T47D (cell line): ENCODE measurements around the gene CREB5.

ENCODE experiments used
- DNase-seq, 2 experiments: peaks; one replicate each; pipeline versions ENCODE4 v3.0.0 to v3.0.0-alpha.2; 2011 to 2012; ENCODE audit warnings: low read depth in 1 of 2, low spot score in 1 of 2
- JUND ChIP-seq: IDR thresholded peaks from 2 replicates; pipeline ENCODE4 v1.6.1; 2012; ENCODE audit warnings: low read depth
- in situ Hi-C: cut with HindIII; loops from 2 replicates; pipeline ENCODE4 v1.10.0; 2016; ENCODE audit warnings: low sequenced_read_pairs, low pct_unique_long_range_greater_than_20kb

CREB5 gene

DNA sequence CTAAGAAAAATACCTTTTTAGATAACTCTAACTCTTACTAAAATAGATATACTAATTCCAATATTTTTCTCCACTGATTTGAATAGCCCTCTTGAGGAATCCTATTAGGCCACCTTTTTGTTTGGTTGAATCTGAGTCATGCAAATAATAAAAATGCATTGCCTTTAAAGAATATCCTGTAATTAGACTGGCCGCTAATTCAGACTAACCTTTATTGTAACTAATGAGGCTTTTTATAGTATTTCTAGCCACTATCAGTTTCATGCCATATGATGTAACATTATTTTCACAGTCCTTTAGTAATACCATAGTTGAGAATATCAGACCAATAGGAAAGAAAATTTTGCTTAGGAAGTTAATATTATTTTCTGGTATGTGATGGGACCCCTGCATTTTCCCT, 90.1 kb downstream of the CREB5 start:
- no peak for DNase-seq

DNA sequence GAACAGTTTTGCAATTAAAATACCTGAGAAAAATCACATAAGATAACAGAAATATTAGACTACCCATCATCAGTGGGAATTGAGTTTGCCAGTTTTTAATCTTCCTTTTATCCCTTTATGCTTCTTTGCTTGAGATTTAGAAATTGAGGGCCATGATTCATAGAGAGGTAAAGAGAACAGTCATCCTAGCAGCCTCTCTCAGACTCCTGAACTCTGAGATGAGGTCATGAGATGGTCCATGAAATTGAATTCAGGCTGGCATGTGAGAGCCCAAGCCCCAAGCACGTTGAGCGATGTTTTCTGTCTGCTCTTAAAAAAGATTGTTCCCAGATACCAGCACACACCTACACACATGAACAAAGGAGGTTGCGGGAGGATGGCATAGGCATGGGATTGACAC, 91.1 kb downstream of the CREB5 start:
- no peak for DNase-seq
- no peak for TF ChIP-seq JUND
- in situ Hi-C loops = no loop called here

More for the DNA sequence above, 90.1 kb downstream of the CREB5 start:
- in situ Hi-C loops = no loop called here
- TF ChIP-seq JUND = no peak

DNA sequence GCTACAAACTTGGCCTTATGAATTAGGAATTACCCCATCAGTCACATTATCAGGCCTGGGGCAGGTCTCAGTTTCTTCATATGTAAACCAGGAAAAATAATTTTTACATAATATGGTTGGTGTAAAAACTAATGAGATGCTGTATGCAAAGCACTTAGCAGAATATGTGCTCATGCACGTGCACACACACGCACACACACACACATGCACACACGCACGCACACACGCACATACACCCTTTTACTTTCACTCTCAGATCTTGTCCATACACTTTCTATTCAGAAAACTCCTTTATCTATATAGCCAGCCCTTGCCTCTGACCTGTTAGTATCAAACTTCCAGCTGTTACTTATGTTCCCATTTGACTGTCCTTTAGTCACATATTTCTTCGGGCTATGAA, 92.7 kb downstream of the CREB5 start:
- no peak for DNase-seq
- in situ Hi-C loops = no loop called here
- TF ChIP-seq JUND = no peak

DNA sequence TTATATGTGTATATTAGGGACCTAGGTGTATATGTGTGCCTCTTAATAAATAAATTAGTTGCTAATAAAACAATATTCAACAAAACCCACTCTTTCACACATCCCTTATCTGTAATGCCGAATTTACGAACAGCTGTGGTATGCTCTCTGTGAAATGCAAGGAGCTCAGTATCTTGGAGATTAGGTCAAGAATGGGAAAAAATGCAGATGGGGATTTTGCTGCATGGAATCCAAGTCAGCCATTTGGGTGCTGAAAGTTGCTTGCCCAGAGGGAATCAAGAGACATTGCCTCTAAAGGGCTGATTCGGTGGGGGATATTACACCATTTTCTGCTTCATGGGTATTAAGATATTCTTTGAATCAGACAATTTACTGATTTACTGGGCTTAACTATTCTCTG, 93.5 kb downstream of the CREB5 start:
- in situ Hi-C loops = no loop called here
- TF ChIP-seq JUND = no peak
- DNase-seq = no peak

DNA sequence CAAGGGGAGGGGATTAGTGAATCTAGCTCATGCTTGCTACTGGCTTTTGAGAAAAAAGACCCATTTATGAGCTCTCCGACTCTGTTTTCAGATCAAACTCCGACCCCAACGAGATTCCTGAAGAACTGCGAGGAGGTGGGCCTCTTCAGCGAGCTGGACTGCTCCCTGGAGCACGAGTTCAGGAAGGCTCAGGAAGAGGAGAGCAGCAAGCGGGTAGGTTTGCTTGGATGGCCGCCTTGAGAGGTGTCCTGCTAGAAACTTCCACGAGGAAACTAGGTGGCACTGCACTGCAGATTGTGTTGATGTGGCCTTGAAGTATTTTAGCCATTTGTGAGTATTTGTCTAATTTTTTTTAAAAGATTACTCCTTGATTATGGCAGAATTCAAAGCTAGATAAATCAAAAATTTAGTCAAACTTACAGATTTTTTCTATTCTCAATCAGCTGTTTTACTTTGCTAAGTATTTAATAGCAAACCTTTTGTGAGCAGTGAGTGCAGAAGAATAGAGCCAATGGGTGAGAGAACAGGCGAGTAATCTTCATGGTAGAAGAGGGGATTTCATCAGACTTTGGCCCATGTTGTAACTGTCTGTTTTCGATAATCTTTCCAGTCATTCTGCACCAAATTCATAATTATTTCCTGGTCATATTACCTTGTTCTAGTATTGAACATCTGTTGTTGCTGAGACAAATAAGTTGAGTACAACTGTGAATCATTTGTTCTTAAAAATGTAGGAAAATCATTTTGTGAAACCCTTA, 95.4 kb downstream of the CREB5 start:
- in situ Hi-C loops = no loop called here
- no peak for DNase-seq
- TF ChIP-seq JUND = no peak

DNA sequence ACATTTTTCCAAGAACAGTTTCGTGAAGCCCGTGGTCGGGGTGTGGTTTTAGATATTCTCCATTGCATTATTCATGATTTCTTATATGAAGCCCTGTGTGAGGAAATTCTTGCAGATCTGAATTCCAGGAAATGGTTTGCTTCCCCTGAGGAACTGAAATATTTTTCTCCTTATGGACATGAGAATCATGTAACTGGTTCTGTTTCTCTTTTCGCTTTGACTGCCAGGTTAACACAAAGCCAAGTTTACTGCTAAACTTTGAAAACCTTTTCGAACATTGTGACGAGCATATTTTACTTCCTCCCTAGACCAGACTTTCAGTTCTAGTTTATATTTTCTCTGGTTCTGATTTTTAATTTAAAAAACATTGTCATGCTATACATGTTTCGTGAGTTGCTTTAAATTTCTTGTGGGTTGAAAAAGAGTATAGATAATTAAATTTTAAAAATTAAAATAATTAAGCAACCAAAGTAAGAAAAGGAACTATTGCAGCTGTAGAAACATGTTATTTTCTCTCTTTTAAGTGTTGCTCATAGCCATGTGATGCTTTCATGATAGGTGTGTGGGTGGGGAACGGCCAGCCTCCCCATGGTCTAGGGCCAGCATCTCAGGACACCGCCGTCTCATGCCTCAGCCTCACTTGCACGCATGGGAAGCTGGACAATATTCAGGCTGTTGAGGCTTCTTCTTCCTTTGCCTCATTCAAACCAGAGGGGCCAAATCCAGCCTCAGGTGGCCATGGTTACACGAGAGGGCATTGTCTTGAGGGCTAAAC, 97.1 kb downstream of the CREB5 start:
- no peak for TF ChIP-seq JUND
- in situ Hi-C loops = no loop called here
- DNase-seq = no peak

DNA sequence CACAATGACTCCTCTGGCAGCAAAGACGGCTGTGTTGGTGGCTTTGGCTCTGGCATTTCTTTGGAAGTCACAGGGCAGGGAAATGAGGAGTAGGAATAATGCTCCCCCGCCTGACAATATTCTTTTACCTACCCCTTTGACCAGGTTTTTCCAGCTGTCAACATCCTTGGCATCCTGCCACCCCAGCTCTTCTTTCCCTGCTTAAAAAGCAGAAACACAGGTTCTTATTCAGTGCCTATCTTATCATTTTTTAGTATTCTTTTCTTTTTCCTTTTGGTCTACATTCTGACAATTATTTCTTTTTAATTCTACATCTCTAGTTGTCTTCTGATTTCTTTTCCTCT, 97.7 kb downstream of the CREB5 start:
- in situ Hi-C loops = no loop called here
- no peak for DNase-seq
- no peak for TF ChIP-seq JUND

DNA sequence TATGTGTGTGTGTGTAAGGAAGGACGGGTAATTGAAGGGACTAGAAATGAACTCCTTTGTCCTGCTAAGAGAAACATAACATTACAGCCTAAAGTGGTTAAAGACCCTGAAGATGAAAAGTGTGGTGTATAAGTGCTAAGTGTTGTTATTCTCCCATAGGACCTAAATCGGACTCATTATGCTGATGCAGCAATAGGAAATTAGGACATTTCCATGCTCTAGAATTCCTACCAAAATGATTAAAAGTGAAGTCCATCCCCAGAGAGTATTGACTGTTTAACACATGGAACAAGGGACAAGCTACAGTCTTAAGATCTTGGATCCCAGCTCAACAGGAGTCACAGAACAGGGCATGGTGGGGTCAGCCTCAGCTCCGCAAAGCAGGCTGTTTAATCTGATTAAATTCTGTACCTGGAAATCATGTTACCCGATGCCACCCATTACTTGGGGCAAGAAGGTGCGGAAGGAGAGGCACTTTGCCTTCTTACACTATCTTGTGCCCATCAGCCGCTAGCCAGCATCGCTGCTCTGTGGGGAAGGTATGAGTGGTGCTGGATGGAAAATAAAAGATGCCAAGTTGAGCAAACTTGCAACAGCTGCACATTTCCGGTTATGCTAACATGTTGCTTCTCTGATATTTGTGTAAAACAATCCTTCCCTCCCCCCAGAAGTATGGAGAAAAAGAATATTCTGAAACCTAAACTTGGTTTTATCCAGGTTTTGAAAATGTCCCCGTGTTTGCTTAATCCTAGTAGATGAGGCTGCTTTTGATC, 100.5 kb downstream of the CREB5 start:
- TF ChIP-seq JUND = no peak
- DNase-seq = no peak
- in situ Hi-C loops = no loop called here

DNA sequence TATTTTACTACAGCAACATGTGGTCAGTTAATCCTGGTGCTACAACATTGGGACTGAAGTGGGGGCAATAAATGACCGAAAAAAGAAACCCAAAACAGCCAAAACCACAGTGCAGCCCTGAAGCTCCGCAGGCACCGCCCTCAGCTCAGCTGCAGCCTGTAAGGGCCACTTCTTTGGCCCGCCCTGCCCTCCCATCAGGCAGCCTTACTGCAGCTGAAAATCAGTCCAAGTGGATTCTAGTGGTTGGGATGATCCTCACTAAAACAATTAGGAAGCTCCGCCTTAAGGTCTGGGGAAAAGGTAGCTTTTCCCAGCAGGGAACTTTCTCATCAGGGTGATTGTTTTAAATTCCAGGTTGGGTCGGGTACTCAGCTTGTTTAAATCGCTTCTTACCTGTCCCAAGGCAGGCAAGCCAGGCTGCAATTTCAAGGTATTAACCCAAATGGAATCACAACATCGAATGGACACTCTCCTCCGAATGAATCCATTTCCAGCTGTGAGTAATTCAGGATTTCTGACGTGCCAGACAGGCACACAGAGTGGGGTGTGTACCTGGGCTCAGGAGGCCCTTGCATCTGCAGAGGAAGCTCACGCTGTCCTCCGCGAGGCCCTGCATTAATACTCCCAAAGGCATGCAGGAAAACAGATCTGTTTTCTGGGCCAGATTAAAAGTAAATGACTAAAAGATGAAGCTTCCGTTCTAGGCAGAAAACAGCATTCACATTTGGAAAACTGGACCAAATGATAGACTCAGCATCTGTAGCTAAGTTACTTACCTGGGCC, 104.3 kb downstream of the CREB5 start:
- no peak for DNase-seq
- in situ Hi-C loops = no loop called here
- no peak for TF ChIP-seq JUND

DNA sequence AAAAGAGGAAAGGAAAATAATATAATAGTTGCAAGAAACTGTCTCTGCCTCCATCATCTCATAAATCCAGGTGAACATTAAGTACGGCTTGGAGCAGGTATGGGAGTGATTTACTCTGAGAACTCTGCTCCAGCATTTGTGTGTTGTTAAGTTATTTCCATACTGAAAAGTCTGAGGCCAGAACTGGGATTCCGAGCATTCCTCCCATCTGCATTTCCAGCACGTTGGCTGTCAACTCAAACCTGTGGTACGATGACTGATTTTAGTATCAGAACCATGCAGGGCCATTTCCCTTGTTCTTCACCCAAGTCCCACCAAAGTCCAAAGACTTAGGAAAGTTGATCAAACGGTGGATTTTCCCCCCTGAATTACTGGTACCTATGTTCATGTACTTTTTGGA, 104.9 kb downstream of the CREB5 start:
- in situ Hi-C loops = no loop called here
- no peak for DNase-seq
- no peak for TF ChIP-seq JUND

DNA sequence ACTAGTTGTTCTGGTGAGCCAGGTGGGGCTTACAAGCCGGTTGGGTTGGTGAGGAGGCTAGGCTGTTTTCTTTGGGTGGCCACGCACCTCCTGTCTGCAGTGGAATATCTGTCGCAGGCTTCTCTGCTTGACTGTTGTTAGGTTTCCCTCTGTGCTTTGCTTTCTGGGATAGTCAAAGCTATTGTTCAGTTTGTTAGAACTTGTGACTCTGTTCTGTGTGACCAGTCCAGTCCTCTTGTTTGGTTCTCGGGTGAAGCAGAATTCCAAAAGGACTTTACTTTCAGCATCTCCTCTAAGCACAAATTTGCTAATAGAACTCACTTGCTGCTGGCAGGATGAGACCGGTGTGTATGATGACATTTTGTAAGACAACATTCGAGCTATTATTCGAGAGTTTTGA, 105.3 kb downstream of the CREB5 start:
- no peak for DNase-seq
- in situ Hi-C loops = no loop called here
- TF ChIP-seq JUND = no peak
